ENCODE measurements around the gene SCYGR1.
"Not testable (repeated sequence)": the region's sequence is repeated elsewhere in the genome, so short reads cannot be mapped to it uniquely, and the experiment has no call there.

SCYGR1 gene

DNA sequence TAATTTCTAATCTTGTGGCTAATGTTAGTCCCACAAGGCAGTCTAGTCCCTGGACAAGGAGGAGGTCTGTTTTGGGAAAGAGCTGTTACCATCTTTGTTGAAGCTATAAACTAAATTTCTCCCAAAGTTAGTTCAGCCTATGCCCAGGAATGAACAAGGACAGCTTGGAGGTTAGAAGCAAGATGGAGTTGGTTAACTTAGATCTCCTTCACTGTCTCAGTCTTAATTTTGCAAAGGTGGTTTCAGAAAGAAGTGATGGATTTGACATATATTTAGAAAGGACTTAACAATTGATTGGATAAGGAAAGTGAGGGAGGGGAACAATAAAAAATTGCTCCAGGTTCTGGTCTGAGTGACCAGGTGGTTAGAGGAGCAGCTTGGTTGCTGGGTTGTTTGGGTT, 14.6 kb upstream of the SCYGR1 start:
- DNase-seq, result no peak

DNA sequence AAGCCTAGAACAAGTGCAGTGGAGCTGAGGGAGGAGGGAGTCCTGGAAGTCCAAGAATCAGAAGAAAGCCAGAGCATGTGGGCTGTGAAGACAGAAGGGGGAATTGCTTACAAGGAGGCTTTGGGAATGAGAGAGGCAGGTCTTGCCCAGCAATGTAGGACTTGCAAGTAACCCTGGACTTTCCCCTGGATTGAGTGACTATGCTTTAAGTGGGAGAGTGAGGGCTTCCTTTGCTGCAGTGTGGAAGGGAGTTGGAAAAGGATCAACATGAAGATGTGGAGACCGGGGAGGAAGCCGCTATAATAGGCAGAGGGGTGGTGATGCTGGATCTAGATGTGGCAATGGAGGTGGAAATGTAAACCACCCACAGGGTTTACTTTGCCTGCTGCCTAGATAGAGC, 13.8 kb upstream of the SCYGR1 start:
- DNase-seq, result no peak

DNA sequence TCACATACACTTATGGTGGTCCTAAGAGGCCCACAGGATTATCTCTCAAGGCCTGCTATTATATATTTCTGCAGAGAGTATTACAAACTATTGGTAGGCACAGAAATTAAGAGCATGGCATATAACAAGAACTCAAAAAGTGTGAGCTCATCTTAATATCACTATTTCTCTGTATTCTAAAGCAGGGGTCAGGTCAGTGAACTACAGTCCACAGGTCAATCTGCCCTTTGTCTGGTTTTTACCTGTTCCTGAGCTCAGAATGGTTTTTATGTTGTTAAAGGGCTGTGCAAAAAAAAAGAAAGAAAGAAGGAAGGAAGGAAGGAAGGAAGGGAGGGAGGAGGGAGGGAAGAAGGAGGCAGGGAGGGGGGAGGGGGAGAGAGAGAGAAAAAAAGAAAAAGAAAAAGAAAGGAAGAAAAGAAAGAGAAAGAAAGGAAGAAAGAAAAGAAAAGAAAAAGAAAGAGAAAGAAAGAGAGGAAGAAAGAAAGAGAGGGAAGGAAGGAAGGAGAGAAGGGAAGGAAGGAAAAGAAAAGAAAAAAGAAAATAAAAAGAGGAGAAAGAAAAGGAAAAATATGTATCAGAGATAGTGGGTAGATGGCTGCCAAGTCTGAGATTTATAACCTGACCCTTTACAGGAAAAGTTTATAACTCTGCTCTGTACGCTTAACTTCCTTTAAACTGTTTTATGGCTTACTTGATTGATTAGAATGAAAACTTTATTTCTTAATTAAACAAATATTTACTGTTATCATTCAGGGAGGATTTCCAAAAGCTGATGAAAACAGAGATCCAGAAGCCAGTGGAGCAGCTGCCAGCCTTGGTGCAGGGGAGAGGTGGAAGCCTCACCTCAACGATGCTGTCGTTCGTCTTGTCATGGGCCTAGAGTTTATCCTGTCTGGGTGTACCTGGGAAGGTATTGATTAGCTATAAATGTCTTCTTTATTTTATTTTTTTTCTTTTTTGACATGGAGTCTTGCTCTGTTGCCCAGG, 11.2 kb upstream of the SCYGR1 start:
- DNase-seq, result no peak

DNA sequence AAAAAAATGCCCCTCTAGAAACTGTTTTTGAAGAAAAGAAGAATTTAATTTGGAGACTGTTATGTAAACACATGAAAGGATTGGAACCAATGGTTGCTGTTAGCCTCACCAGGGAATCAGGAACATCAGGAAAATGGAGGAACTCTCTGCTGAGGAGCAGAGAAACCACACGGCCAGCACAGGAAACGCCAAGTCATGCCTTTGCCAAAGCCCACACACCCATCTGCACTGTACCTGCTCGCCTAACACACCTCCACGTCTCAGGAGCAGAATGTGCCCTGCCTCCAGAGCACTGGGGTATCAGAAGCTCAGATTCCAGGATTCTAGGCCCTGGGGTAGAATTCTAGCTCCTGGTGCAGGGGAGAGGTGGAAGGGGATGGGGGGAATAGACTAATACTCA, 9.8 kb upstream of the SCYGR1 start:
- no peak for DNase-seq

DNA sequence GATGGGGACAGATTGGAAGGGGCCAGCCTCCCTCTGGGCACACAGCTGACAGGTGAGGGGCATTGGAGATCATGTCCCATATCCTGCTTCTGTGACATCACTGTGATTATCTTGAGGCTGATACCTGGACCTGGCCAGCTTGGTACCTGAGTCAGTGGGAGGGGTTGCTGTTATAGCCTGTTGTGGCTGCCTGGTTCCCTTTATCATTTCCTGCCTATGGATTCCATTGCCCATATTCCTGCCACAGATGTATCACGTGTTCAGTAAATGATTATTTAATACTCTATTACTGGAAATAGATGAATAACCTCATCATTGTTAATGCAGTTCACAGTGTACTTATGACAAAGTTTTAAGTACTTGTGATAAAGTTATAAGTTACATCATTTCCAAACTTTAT, 7.8 kb upstream of the SCYGR1 start:
- DNase-seq, result no peak

DNA sequence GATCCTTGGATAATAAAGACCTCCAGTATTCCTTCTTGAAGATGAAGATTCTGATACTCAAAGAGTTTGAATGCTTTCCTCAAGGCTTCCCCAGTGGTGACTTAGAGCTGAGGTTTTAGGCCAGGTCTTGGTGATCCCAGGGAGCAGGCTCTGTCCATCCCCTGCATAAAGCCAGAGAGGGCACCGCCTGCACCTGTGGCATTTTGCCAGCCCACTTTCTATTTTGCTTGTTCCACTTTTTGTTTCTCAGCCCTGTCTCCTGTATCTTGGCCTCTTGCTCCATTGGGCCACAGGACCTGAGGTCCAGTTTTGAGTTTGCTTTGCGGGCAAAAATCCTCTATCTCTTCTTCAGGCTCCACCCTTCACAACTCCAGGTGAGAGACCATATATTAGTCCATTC, 6.7 kb upstream of the SCYGR1 start:
- no peak for DNase-seq

DNA sequence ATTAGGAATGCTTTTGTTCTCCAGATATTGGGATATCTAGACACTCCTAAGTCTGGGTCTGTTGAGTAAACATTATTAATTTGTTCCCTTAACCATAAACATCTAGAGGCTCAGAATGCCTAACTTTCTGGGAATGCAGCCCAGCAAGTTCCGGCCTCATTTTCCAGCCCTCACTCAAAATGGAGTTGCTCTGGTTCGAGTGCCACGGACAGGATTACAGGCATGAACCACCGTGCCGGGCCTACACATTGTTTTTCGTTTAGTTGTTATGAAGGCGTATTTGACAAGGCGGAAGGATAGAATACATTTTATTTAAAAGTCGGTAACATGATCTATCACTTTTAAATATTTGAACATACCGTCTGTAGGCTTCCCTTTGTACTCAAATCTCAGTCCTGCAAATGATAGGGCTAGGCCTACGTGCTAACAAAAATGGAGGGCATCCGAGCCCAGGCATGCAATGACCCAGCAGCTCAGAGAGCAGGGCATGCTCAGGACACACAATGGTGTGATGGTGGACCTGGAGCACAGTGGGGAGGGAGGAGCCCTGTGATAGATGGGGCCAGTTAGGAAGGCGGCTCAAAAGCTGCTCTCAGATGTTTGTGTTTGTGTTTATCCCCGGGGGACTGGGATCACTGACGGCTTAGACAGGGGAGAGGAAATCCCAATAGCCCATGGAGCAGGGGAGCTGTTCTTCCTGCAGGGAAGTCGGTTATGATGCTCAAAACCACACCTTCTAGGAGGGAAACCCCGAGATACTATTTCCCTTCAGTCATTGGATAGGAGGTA, 2.9 kb upstream of the SCYGR1 start:
- no peak for DNase-seq

DNA sequence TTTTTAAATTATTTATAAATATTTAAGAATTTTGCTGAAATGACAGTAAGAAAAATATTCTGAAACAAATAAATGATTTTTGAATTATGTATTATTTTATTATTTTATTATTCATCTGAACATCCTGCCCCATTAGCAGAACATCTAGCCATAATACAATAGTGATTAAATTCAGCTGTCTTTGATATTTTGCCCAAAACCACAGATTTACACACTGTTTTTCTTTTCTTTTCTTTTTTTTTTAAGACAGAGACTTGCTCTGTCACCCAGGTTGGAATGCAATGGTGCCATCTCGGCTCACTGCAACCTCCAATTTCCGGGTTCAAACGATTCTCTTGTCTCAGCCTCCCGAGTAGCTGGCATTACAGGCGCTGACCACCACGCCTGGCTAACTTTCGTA, 1.9 kb upstream of the SCYGR1 start:
- no peak for DNase-seq

DNA sequence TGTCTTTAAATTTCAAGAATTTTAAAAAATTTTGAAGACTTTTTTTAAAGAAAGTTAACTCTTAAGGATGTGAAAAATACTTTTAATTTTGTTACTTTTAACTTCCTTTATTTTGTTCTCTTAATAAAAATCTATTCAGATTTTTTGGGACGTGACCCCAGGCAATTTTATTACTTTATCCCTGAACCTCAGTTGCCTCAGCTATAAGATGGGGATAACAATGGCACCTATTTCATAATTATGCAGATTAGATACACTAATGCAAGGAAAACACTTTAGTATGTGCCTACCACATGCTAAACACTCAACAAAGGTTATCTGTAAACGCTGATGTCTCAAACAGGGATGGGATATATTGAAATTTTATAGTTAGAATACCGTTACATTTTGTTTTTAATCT, 1.5 kb upstream of the SCYGR1 start:
- DNase-seq, result no peak

DNA sequence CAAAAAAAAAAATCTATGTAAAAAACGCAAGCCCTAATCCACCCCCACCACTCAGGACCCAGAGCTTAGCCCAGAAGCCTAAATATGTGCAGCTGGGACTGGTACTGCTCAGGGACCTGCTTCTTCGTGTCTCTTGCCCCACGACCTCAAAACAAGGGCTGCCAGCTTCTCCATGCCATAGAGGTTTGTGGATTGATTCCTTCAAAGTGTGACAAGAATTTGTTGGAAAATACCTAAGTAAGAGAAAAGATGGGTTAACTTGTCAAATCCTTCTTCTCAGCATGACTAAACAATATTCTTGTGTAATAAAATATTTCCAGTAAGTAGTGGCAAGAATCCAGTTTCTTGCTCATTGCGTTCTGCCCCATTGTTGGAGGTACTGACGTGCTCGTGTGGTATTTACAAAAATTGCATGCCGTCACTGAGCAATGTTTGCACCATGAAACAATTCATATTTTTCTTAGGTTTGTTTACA, 825 bp upstream of the SCYGR1 start:
- DNase-seq, result no peak

DNA sequence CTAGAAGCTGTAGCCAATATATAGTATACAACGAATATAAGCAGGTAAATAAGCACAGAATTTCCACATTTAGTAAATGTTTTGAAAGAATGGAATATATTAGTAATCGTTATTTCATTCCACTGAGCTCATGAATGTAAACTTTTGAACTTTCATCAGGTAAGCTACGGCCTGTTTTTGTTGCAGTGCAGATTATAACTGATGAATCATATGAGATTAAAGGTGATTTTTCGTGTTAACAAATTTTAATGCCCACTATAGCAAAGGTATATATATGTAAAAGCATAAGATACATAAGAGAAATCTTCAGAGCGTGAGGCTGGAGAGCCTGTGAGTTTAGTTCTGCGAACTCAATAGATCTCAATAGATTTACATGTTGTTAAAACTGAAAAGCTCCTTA, 1.1 kb downstream of the SCYGR1 start:
- DNase-seq, result no peak

DNA sequence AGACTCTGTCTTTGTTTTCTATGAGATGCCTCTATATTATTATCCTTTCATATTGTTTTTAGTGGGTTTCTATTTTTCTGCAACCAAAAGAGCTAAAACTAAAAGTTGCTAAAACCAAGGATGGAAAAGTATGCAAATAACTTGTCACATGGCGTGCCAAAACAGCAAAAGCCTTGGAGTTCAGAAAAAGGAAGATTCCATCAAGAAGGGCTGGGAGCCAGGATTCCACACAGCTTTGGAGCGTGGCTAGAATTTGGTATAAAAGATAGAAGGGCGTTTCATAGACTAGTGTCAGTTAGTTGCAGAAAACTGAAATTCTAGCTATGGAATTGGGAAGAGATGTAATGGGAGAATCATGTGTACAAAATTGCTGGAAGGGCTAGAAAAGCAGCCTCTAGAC, 4.1 kb downstream of the SCYGR1 start:
- DNase-seq, result no peak

DNA sequence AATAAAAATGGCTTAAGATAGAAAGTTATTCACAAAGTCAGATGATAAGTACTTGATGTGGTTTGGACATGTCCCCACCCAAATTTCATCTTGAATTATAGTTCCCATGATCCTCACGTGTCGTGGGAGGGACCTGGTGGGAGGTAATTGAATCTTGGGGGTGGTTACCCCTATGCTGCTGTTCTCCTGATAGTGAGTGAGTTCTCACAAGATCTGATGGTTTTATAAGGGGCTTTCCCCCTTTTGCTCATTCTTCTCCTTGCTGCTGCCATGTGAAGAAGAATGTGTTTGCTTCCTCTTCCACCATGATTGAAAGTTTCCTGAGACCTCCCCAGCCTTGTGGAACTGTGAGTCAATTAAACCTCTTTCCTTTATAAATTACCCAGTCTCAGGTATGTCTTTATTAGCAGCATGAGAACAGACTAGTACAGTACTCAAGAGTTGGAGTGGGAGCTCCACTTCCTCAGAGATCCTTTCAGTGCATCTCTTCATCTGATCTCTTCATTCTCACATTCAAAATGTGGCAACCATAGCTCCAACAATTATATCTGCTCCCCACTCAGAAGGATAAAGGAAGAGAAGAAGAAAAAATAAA, 5.4 kb downstream of the SCYGR1 start:
- not testable (repeated sequence) for DNase-seq

DNA sequence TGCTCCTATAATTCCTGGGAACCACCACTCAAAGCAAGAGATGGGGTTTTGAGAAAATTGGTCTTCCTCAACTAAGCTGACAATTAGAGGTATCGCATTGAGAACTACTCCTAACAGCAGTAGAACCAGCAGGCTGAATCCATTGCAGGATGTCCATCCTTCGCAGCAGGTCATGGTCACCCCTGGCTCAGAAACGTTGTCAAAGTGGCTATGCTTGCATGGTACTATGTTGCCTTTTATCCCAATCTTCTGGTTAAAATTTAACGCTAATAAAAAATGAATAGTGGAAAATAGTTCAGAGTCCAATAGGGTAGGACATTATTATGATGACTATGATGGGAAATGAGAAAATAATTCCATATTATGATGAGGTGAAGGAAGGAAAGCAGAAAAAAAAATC, 8.7 kb downstream of the SCYGR1 start, which contains the start of gene TM4SF20:
TM4SF20 (minus strand) TSS at position 212 of the 400 bp plus-strand sequence; CDS start at position 174, 38 bp downstream.
- no peak for DNase-seq

DNA sequence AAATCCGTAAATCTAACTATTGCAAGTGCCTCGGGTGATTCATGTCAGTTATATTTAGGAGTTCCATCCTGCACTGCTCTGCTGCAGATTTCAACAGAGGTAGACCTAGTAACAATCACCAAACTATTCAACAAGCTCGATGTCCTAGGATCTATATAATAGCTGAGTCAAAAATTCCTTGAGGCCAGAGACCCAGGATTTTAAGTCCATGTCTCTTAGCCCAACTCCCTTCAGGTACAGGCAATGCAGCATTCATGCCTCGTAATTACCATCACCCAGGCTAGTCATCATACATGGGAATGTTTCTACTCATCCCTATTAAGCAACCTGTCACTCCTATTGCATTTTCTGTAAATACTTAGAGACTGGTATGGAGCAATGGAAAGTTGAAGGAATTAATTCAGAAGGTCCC, 9.4 kb downstream of the SCYGR1 start:
- no peak for DNase-seq

DNA sequence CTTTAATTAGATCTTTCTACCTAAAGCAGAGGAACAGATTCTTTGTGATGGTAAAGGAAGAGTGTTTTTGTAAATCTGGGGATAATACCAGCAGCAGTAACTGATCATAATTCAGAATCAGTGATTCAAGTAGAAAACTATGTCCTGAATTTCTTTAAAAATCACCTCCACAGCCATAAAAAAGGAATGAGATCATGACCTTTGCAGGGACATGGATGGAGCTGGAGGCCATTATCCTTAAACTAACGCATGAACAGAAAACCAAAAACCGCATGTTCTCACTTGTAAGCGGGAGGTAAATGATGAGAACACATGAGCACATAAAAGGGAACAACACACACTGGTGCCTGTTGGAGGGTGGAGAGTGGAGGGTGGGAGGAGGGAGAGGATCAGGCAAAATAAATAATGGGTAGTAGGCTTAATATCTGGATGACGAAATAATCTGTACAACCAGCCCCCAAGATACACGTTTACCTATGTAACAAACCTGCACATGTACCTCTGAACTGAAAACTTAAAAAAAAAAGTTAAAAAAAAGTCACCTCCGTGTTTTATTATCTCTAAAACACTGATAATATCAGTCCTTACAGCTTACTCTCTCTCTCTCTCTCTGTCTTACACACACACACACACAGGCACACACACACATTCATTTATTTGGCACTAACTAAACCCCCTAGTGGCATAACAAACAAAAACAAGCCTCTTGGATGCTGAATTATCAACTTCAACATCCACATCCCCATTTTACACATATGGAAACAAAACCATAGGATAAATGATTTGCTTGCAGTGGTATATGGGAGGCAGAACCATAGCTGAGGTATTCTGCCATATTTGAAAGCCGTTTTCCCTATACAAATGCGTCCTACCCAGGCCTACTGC, 10.0 kb downstream of the SCYGR1 start:
- DNase-seq, result peak; percentile 17

DNA sequence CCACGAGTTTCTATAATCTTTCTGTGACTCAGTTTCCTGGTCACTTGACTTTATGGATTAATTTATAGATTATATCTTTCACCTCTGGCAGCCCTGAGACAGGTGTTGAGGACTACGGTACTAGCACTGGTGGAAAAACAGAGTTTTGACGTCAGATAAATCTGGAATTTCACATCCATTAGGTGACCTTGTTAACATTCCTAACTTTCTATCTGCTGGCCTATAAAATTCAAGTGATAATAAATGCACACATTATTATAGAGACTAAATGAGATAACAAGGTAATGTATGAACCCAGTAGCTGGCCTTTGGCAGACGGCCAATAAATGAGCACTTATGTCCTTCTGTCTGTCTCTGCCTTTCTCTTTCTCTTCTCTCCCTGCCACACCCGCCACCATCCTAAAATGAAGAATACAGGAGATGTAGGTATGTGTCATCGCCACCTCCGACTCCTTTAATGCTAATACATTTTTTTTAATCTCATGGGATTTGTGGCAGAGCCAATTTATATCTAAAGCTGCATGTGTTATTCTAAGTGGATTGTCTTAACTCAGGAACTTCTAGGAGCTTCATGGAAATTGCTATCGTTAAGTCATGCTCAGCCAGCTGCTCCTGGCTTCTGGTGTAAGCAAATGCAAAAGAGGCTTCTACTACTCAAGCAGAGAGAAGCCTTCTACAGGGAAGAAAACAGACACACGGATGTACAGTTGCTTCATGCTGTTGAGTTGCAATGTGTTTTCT, 10.9 kb downstream of the SCYGR1 start:
- no peak for DNase-seq

DNA sequence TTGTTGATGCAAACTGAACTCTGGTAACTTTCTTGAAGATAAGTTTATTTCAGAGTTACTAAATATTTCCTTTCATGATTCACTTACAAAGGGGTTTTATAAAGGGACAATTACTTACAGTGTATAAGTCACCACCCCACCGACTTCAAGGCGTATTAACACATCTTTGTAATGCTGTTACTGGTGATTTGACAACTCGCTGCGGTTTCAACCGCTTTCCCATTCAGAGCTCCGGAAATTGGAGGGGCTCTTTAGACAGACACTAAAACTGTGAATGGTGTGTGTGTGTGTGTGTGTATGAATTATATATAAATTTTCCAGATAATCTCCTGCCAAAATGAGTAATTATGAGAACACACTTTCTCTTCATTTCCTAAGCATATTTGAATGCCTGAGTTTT, 13.6 kb downstream of the SCYGR1 start:
- DNase-seq, result peak; percentile 89

DNA sequence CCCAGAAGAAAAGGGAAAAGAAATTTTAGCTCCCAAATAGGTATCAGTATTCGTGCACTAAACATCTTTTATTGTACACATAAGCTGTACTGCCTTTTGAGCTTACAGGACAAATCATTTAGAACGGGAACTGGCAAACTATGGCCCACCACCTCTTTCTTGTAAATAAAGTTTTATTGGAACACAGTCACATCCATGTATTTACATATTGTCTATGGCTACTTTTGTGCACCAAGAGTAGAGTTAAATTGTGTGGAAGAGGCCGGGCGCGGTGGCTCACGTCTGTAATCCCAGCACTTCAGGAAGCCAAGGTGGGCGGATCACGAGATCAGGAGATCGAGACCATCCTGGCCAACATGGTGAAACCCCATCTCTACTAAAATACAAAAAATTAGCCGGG, 14.4 kb downstream of the SCYGR1 start:
- DNase-seq, result no peak

DNA sequence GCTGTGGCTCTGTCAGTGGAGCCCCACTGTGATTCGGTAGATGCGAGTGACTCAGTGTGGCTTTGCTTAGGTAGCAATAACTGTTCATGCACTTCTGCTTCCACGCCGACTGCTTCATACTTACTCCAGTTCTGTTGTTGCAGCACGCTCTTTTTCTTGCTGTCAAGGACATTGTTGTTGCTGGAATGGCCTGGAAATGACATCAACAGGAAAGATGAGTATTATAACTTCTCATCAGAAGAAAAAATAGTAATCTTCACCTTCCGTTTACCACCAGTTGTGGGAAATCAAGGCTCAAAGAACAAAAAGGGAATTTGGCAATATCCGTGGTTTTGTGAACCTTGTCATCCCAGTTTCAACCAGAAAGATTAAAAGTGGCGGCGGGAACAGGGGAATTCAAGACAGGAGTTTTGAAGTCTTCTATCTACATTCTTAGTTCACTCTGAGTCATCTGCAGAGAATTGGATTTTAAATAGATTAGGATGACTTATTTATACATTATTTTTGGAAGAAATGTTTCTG, 16.9 kb downstream of the SCYGR1 start:
- DNase-seq, result peak; percentile 89

DNA sequence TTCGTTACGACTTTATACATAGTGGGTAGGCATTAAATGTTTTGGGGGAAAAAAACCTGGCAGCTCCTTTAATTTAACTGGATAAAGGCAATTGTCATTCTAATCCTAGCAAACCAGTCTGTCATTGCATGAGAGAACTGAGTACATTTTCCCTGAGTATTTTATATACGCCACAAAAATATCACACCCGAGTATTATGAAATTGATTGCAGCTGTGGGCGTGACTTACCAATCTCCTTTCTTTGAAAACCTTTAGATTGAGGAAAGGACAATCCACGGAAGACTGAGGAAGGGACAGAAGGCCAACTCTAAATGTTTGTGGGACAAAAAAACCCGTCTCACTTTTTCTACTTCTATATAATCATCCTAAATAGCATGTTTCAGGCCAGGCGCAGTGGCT, 17.7 kb downstream of the SCYGR1 start:
- DNase-seq, result no peak
